H7 (cell line): ENCODE results near the gene TBCD. TPM values are rescaled to one million over a fixed set of nuclear protein-coding genes. Genes with fewer than 3 reads are reported as not detected.
A peak's percentile ranks its signal among the peaks of the same experiment; 100 is the strongest.
"Not testable (repeated sequence)": the region's sequence is repeated elsewhere in the genome, so short reads cannot be mapped to it uniquely, and the experiment has no call there.

ENCODE experiments used
- DNase-seq: peaks from one replicate; pipeline ENCODE4 v3.0.0; 2012
- H3K27me3 ChIP-seq: 2 replicates; pipeline ENCODE4 v1.6.0; 2011; ENCODE audit warnings: mild to moderate bottlenecking, low read length; ENCODE audit not compliant: control insufficient read depth, insufficient read depth
- H3K36me3 ChIP-seq: replicated peaks from 2 replicates; pipeline ENCODE4 v1.5.1; 2011; ENCODE audit warnings: low read length; ENCODE audit not compliant: control insufficient read depth, insufficient read depth
- H3K4me3 ChIP-seq: 2 replicates; pipeline ENCODE4 v1.5.1; 2011; ENCODE audit warnings: low read depth, mild to moderate bottlenecking, control low read depth, low read length, moderate library complexity; ENCODE audit not compliant: insufficient read depth
- total RNA-seq: library from RNA; depleted of rRNA; stranded (reverse); fragments of >200 nt; shearing (Covaris generic); gene quantifications from 2 replicates; pipeline ENCODE4 v1.2.3, GENCODE V29; 2014

The TBCD gene
- total RNA-seq, 1 experiment from 2014 or later, result 74.1 TPM

GRCh38 chr17:82743344-82744219, 8.3 kb upstream of the TBCD start:
- peak; percentile 60 for DNase-seq
- Histone ChIP-seq H3K4me3 (no peak overlapping the region), H3K36me3 (peaks cover 13% of the 10 kb centered on the region), H3K27me3 (no peaks in the 10 kb centered on the region)

- H3K36me3 ChIP-seq, result peaks cover 13% of the 10 kb centered on the region
- not testable (repeated sequence) for H3K27me3 ChIP-seq, H3K4me3 ChIP-seq, DNase-seq
These were observed 7.1 kb upstream of the TBCD start for GRCh38 chr17:82744736-82745135.

- Histone ChIP-seq H3K36me3 (peaks cover 10% of the 10 kb centered on the region), H3K27me3 (peaks cover 3% of the 10 kb centered on the region; the same call in 1 of the 2 replicates), H3K4me3 (no peak overlapping the region)
- no peak for DNase-seq
These were observed 6.3 kb upstream of the TBCD start for GRCh38 chr17:82745524-82745923.

- Histone ChIP-seq H3K36me3 (no peaks in the 10 kb centered on the region), H3K4me3 (no peak overlapping the region), H3K27me3 (peaks cover 9% of the 10 kb centered on the region; the same call in 1 of the 2 replicates)
- DNase-seq, result no peak
These were observed 3.1 kb upstream of the TBCD start for GRCh38 chr17:82748756-82749155.

- no peak for DNase-seq
- no peaks in the 10 kb centered on the region for H3K36me3 ChIP-seq
- H3K4me3 ChIP-seq, result no peak overlapping the region
- H3K27me3 ChIP-seq, result peaks cover 9% of the 10 kb centered on the region; the same call in 1 of the 2 replicates
These were observed 1.5 kb upstream of the TBCD start for GRCh38 chr17:82750241-82750908.

- H3K27me3 ChIP-seq, result peaks cover 9% of the 10 kb centered on the region; the same call in 1 of the 2 replicates
- H3K36me3 ChIP-seq, result peaks cover 1% of the 10 kb centered on the region; the same call in 1 of the 2 replicates
- no peak for DNase-seq
- H3K4me3 ChIP-seq, result peak overlapping the region; percentile 54
These were observed 694 bp upstream of the TBCD start for GRCh38 chr17:82751171-82751570.

- peaks cover 3% of the 10 kb centered on the region; the same call in 1 of the 2 replicates for H3K36me3 ChIP-seq
- peak; percentile 76 for DNase-seq
- H3K27me3 ChIP-seq, result peaks cover 9% of the 10 kb centered on the region; the same call in 1 of the 2 replicates
- peak overlapping the region; percentile 89 for H3K4me3 ChIP-seq
These were observed 721 bp downstream of the TBCD start for GRCh38 chr17:82752371-82753200.

GRCh38 chr17:82753201-82753464, 1.3 kb downstream of the TBCD start:
- Histone ChIP-seq H3K36me3 (peaks cover 3% of the 10 kb centered on the region; the same call in 1 of the 2 replicates), H3K4me3 (peak overlapping the region; percentile 89), H3K27me3 (peaks cover 9% of the 10 kb centered on the region; the same call in 1 of the 2 replicates)
- DNase-seq, result peak; percentile 56

GRCh38 chr17:82754297-82755208, 2.7 kb downstream of the TBCD start:
- DNase-seq, result peak; percentile 80
- H3K4me3 ChIP-seq, result no peak overlapping the region

GRCh38 chr17:82756166-82756565, 4.3 kb downstream of the TBCD start:
- H3K36me3 ChIP-seq, result peaks cover 3% of the 10 kb centered on the region
- DNase-seq, result no peak
- peaks cover 6% of the 10 kb centered on the region; the same call in 1 of the 2 replicates for H3K27me3 ChIP-seq
- H3K4me3 ChIP-seq, result no peak overlapping the region

More at GRCh38 chr17:82754297-82755208, 2.7 kb downstream of the TBCD start:
- peaks cover 9% of the 10 kb centered on the region; the same call in 1 of the 2 replicates for H3K27me3 ChIP-seq
- peaks cover 3% of the 10 kb centered on the region for H3K36me3 ChIP-seq

GRCh38 chr17:82765371-82765770, 13.5 kb downstream of the TBCD start:
- no peak for DNase-seq
- Histone ChIP-seq H3K36me3 (peaks cover 21% of the 10 kb centered on the region), H3K27me3 (no peaks in the 10 kb centered on the region), H3K4me3 (no peak overlapping the region)

GRCh38 chr17:82767041-82767754, 15.3 kb downstream of the TBCD start:
- H3K4me3 ChIP-seq, result no peak overlapping the region
- peaks cover 24% of the 10 kb centered on the region for H3K36me3 ChIP-seq
- DNase-seq, result peak; percentile 91
- H3K27me3 ChIP-seq, result no peaks in the 10 kb centered on the region

- DNase-seq, result no peak
- no peaks in the 10 kb centered on the region for H3K27me3 ChIP-seq
- no peak overlapping the region for H3K4me3 ChIP-seq
- H3K36me3 ChIP-seq, result peaks cover 27% of the 10 kb centered on the region
These were observed 17.2 kb downstream of the TBCD start for GRCh38 chr17:82769041-82769440.
